GM19351 (cell line): Measurements from ENCODE around the gene SUMF2.
"Not testable (repeated sequence)": the region's sequence is repeated elsewhere in the genome, so short reads cannot be mapped to it uniquely, and the experiment has no call there.

Experiments
- ATAC-seq: cut with Tn5 transposase; IDR thresholded peaks from one replicate; pipeline ENCODE4 v1.9.1; 2021; ENCODE audit warnings: mild to moderate bottlenecking, moderate library complexity; ENCODE audit not compliant: unreplicated experiment

Gene SUMF2

GRCh38 chr7:56062382-56062781 is 1.7 kb upstream of the SUMF2 start:
- no peak for ATAC-seq

DNA sequence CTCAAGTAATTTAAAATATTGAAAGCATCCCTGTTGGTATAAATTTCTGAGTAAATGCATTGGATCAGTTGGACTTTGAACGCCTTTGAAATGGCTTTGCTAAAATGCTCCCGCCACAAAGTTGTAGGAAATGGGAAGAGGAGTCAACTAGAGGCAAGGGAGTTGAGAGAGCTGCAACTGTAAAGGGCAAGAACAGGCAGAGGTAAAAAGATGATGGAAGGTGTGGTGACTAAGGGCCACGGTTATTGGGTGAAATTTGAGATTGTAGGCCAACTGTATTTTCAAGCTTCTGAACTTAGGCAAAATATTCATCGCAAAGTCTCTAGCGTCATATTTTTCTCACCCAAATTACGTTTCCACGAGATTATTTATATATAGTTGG is 595 bp upstream of the SUMF2 start:
- no peak for ATAC-seq

DNA sequence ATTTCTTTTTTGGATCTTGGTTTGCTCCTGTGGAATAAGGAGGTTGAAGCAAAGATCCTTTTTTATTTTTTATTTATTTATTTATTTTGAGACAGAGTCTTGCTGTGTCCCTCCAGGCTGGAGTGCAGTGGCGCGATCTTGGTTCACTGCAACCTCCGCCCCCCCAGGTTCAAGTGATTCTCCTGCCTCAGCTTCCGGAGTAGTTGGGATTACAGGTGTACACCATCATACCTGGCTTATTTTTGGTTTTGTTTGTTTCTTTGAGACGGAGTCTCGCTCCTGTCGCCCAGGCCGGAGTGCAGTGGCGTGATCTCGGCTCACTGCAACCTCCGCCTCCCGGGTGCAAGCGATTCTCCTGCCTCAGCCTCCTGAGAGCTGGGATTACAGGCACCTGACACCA is 2.3 kb downstream of the SUMF2 start:
- ATAC-seq = not testable (repeated sequence)

DNA sequence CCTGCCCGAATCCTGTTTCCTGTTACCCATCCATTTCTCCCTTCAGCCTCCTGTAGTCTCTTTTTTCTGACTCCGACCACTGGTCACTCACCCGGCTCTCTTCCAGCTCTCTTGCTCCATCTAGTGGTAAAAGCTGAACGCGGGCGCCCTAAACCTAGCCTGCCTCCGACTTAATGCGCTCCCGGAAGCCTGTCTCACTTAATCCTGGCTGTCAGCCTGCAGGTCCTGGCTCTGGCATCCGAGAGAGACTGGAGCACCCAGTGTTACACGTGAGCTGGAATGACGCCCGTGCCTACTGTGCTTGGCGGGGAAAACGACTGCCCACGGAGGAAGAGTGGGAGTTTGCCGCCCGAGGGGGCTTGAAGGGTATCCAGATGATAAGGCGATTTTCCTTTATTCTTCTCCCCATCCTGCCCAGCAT is 10.3 kb downstream of the SUMF2 start:
- peak; percentile 94 for ATAC-seq

DNA sequence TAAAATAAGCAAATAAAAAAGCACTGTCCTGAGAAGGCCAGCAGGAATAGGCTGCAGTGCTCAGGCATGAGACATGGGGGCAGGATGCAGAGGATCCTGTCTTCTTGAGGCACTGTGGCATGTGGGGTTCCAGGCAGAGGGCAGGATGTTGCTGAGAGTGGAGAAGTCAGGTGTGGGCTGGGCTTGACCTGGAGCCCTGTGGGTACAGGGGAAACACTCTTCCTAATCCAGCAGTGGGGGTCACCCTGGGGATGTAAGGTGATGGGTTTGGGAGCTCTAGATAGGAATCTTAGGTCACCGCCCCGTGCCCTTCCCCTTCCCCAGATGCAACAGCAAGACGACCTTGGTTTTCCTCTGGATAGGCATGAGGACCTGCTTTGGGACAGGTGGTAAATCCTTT is 13.6 kb downstream of the SUMF2 start:
- no peak for ATAC-seq

GRCh38 chr7:56078196-56078595 is 14.1 kb downstream of the SUMF2 start:
- ATAC-seq = no peak

DNA sequence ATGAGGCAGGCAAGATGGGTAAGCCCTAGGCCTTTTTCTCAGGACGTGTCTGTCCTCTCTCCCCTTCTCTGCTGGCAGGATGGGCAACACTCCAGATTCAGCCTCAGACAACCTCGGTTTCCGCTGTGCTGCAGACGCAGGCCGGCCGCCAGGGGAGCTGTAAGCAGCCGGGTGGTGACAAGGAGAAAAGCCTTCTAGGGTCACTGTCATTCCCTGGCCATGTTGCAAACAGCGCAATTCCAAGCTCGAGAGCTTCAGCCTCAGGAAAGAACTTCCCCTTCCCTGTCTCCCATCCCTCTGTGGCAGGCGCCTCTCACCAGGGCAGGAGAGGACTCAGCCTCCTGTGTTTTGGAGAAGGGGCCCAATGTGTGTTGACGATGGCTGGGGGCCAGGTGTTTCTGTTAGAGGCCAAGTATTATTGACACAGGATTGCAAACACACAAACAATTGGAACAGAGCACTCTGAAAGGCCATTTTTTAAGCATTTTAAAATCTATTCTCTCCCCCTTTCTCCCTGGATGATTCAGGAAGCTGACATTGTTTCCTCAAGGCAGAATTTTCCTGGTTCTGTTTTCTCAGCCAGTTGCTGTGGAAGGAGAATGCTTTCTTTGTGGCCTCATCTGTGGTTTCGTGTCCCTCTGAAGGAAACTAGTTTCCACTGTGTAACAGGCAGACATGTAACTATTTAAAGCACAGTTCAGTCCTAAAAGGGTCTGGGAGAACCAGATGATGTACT is 15.5 kb downstream of the SUMF2 start:
- no peak for ATAC-seq

- ATAC-seq = not testable (repeated sequence)
Observed at GRCh38 chr7:56080726-56081435, 16.8 kb downstream of the SUMF2 start.

GRCh38 chr7:56081626-56082340 is 17.7 kb downstream of the SUMF2 start:
- ATAC-seq = no peak

GRCh38 chr7:56083150-56083785 is 19.2 kb downstream of the SUMF2 start:
- ATAC-seq = no peak

DNA sequence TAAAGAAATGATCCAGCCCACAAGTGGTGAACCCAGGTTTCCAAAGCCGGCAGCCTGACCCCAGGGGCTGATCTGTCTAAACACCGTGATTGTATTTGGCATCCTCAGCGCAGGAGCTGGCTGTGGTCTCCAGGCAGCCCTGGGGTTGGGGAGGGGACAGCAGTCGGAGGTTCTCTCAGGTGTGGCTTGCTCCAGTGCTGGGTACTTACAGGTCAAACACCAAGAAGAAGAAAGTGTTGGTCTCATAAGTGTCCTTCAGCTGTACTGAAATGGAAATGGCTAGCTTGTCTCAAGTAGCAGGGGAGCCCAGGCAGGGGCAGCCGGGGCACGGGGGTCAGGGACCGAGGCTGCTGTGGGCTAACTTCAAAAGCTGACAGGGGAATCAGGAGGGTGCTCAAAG is 22.7 kb downstream of the SUMF2 start:
- ATAC-seq = no peak

DNA sequence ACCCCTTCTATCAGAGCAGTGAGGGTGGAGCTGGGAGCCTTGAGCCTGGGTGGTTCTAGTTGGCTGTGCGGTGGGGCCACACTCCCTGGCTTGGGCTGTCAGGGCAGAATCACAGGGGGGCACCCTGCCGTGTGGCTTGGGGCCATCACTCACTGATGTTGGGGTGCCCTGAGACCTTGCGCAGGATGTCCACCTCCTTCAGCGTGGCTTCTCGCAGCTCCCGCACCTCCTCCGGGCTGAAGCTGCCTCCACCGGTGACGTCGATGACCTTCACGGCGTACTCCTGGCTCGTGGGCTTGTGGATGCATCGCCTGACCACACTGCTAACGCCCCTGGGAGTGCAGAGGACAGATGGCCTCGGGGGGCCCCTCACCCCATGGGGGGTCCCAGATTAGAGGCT is 23.4 kb downstream of the SUMF2 start:
- ATAC-seq = no peak

GRCh38 chr7:56091591-56091990 is 27.5 kb downstream of the SUMF2 start:
- no peak for ATAC-seq

- ATAC-seq = not testable (repeated sequence)
Observed at GRCh38 chr7:56092388-56092787, 28.3 kb downstream of the SUMF2 start.

- no peak for ATAC-seq
Observed at GRCh38 chr7:56092789-56093531, 28.9 kb downstream of the SUMF2 start, which contains the start of gene PHKG1. Gene PHKG1 (minus strand): TSS chr7:56092952. CDS start chr7:56088941, 4,011 bp downstream.

GRCh38 chr7:56097700-56098099 is 33.6 kb downstream of the SUMF2 start:
- no peak for ATAC-seq

GRCh38 chr7:56098187-56099008 is 34.3 kb downstream of the SUMF2 start:
- ATAC-seq = not testable (repeated sequence)

GRCh38 chr7:56099653-56100052 is 35.6 kb downstream of the SUMF2 start:
- ATAC-seq = no peak

- ATAC-seq = not testable (repeated sequence)
Observed at GRCh38 chr7:56104138-56104537, 40.1 kb downstream of the SUMF2 start.

- peak; percentile 31 for ATAC-seq
Observed at GRCh38 chr7:56105508-56105907, 41.4 kb downstream of the SUMF2 start.
